Measurements from ENCODE around the gene SAP30L.

DNA sequence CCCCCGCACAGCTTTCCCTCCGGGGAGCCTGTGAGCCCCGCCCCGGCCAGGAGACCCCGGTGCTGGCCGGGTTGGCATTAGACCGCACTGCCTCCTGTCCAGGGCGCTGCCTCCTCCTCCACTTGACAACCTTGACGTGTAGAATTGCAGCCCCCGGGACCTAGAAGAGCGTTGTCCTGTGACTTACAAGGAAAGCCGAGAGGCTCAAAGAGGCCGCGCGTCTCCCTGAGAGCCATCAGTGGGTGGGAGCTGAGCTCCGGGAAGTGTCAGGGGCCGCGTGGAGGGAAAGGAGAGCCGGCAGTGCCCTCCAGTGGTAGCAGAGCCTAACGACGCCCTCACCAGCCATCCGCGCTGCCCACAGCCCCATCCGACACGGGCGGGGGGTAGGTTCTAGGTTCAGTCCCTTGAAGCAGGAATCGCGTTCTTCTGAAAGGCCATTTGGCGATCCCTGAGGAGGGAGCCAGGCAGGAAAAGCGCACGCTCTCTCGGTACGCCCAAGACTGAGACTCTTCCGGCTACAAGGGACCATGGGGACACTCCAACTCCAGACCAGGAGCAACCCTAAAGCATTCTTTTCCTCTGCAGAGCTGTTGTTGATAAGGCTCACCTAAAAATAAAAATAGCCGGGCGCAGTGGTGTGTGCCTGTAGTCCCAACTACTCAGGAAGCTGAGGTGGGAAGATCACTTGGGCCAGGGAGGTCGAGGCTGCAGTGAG is 40.6 kb upstream of the SAP30L start:
- TF ChIP-seq, protein P1, sequence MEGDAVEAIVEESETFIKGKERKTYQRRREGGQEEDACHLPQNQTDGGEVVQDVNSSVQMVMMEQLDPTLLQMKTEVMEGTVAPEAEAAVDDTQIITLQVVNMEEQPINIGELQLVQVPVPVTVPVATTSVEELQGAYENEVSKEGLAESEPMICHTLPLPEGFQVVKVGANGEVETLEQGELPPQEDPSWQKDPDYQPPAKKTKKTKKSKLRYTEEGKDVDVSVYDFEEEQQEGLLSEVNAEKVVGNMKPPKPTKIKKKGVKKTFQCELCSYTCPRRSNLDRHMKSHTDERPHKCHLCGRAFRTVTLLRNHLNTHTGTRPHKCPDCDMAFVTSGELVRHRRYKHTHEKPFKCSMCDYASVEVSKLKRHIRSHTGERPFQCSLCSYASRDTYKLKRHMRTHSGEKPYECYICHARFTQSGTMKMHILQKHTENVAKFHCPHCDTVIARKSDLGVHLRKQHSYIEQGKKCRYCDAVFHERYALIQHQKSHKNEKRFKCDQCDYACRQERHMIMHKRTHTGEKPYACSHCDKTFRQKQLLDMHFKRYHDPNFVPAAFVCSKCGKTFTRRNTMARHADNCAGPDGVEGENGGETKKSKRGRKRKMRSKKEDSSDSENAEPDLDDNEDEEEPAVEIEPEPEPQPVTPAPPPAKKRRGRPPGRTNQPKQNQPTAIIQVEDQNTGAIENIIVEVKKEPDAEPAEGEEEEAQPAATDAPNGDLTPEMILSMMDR (optimal IDR thresholded peaks at IDR 0.05 in 1 of 3, IDR thresholded peaks at IDR 0.05 in 1 of 3, conservative IDR thresholded peaks at IDR 0.05 in 1 of 3; ENCODE audit: extremely low read depth in 1 of 3, insufficient read depth in 2 of 3, low read length in 3 of 3) = peak; percentile 78 to 97 (median 97)
- TF ChIP-seq EZH2 (IDR thresholded peaks at IDR 0.05; ENCODE audit: low read length) = no peak

All from keratinocyte (primary cell).